ENCODE results near the gene CSNK2B.

CSNK2B gene

DNA sequence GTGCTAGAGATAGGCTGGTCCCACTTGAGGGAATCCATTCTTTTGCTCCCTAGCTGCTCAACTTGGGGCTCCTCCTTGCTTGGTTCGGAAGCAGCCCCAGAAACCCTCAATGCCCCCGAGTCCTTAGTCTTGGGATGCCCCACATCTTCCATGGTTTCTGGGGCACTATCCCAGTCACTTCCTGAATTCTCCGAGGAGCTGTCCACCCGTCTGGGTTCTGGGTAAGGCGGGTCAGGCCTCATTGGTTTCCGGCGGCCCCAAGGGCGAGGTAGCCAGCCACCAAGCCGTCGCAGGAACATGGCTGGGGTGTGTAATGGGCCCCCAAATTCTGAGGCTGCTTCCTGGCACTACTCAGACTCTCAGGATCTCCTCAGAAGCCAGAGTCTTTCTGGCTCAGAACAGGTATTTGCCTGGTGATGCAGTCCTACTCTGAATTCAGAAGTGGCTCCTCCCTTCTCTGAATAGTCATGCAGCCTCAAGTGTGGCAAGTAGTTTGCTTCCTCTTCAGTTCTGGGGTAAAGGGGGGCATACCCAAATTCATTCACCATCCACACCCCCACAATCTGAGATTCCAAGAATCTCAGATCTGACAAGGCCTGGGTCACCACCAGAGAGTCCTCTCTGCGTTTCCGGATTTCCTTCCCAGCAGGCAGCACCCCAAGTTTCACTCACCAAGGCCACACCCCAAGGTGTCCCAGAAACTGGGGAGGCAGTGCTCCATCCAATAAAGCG, 6.1 kb upstream of the CSNK2B start:
- peak overlapping the region; percentile 76 for H3K4me3 ChIP-seq (ENCODE audit: control insufficient read depth, low read depth, low read length)
- no peak for DNase-seq (ENCODE audit: low read depth)

DNA sequence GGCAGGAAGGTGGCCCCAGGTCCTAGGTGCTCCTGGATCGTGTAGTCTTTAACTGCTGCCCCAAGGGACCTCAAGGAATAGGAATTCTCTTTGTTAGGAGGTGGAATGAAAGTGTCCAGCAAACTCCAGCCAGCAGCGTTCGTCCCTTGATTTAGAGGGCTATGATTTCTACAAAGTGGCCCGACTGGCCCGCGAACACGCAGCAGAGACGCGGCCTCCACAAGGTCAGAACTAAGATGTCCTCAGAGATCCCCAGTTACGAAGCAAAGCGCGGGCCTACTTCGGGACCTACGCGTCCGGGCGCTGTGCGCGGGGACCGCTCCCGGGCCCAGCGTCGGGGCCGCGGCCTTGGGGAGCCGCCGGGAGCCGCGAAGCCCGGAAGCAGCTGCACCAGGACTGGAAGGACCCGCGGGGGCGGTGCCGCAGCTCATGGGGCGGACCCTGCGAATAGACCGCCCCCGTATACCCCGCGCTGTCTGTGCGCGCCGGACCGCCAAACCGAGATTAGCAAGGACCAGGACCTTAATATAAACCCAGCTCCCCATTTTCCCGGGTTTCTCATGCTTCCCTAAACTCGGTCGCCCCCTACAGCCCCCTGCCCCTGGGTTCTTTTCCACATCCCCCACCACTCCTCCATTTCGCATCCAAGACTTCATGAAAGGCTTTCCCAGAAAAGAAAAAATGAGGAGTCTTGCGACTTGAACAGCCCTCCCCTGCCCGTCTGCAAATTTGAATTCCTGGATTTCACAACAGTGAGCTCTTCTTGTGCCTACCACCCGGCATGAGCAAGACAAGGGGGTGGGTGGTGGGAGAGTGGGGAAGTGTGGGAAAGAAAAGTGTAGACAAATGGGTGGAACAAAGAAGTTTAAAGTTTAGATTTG, 5.3 kb upstream of the CSNK2B start, which contains the start of gene C6orf47:
TSS of gene C6orf47 (minus strand) at position 398 of the 881 bp plus-strand sequence. CDS start 831 bp downstream, outside the sequence.
- peak within 1 kb of the TSS; percentile 76 for H3K4me3 ChIP-seq (ENCODE audit: control insufficient read depth, low read depth, low read length)
- TF ChIP-seq, protein P1, sequence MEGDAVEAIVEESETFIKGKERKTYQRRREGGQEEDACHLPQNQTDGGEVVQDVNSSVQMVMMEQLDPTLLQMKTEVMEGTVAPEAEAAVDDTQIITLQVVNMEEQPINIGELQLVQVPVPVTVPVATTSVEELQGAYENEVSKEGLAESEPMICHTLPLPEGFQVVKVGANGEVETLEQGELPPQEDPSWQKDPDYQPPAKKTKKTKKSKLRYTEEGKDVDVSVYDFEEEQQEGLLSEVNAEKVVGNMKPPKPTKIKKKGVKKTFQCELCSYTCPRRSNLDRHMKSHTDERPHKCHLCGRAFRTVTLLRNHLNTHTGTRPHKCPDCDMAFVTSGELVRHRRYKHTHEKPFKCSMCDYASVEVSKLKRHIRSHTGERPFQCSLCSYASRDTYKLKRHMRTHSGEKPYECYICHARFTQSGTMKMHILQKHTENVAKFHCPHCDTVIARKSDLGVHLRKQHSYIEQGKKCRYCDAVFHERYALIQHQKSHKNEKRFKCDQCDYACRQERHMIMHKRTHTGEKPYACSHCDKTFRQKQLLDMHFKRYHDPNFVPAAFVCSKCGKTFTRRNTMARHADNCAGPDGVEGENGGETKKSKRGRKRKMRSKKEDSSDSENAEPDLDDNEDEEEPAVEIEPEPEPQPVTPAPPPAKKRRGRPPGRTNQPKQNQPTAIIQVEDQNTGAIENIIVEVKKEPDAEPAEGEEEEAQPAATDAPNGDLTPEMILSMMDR (IDR thresholded peaks at IDR 0.05; ENCODE audit: control insufficient read depth, insufficient read depth, low read depth, low read length, missing control alignments): no peak
- DNase-seq (ENCODE audit: low read depth): no peak

More for the DNA sequence above, 6.1 kb upstream of the CSNK2B start:
- TF ChIP-seq, protein P1 (IDR thresholded peaks at IDR 0.05; ENCODE audit: control insufficient read depth, insufficient read depth, low read depth, low read length, missing control alignments): no peak

DNA sequence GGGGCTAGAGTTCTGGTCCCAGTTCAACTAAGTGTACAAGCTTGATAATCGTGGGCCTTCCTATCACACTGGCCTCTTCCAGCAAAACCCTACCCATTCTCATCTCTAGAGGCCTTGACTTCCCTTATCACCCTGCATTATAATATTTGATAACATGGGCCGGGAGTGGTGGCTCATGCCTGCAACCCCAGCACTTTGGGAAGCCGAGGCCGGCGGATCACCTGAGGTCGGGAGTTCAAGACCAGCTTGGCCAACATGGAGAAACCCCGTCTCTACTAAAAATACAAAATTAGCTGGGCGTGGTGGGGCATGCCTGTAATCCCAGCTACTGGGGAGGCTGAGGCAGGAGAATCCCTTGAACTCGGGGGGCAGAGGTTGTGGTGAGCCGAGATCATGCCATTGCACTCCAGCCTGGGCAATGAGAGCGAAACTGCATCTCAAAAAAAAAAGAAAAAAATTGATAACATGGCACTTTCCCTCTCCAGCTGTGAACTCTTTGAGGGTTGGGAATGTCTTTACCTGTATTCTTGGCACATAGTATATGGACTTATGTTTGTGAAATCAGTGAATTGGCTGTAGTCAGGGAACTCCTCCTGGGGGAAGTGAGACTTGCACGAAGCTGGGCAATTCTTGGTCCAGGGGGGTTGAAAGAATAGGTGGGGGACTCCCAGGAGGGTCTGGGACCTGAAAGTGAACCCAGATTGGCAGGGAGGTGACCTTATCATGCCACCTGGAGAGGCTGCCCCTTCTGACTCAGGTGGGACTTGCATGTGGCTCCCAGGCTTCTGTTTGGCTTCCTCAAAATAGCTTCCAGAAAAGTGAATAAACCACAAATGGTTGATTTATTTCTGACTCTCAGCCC, 4.4 kb upstream of the CSNK2B start:
- TF ChIP-seq, protein P1 (IDR thresholded peaks at IDR 0.05; ENCODE audit: control insufficient read depth, insufficient read depth, low read depth, low read length, missing control alignments): no peak
- H3K4me3 ChIP-seq (ENCODE audit: control insufficient read depth, low read depth, low read length): peak overlapping the region; percentile 76; the same call in 1 of the 2 replicates
- DNase-seq (ENCODE audit: low read depth): no peak

DNA sequence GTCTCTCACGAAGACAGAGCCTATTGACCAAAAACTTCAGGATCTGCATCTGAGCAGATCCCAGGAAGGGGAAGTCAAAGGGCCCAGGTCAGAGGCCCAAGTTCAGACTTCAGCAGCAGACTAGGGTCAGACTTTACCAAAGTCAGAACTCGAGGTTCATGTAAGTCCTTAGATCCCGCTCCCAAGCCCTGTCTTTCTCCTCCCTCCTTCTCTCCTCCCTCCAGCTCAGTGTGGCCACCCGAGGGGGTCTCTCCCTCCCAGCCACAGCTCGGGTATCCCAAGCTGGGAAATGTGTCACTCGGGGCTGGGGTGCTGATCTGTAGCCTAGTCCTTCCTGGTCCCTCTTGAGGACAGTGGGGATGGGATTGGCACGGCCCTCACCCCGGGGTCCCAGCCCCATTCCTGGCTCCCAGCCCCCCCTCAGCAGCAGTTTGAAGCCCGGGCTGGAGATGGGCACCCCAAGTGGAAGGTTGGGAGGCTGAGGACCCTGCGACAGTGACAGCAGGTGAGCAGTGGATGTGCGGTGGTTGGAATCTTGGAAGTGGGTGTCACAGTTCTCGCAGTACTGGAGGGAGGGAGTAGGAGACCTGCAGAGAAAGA, 3.7 kb upstream of the CSNK2B start:
- no peak for DNase-seq (ENCODE audit: low read depth)
- TF ChIP-seq, protein P1 (IDR thresholded peaks at IDR 0.05; ENCODE audit: control insufficient read depth, insufficient read depth, low read depth, low read length, missing control alignments): no peak
- no peak overlapping the region for H3K4me3 ChIP-seq (ENCODE audit: control insufficient read depth, low read depth, low read length)

DNA sequence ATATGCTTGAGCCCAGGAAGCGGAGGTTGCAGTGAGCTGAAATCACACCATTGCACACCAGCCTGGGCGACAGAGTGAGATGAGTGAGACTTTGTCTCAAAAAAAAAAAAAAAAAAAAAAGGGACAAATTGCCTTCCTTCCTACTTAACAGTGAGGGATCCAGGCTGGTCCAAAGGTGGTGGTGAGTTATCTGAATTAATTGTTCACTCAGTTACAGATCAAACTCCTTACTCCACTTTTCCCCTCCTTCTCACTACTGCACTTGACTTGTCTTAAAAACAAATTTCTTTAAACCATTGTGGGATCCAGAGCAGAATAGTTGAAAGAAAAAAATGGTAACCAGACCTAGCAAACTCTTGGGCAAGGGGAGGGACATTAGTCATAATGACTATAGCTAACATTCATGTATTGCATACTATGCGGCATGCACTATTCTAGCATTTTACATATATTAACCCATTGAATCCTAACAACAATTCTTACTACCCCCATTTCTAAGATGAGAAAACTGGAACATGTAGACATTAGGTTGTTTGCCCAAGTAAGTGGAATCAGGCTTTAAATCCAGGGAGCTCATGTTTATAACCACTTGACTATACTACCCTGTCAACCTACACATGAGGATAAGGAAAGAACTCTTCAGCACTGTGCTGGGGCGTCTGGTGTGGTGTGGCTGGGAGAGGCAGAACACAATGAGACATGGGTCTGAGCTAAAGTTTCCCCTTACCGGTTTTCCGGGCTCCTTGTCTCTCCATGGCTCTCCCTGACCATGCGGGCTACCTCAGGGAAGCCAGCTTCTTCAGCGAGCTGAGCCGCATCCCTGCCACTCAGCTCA, 2.5 kb upstream of the CSNK2B start:
- TF ChIP-seq, protein P1 (IDR thresholded peaks at IDR 0.05; ENCODE audit: control insufficient read depth, insufficient read depth, low read depth, low read length, missing control alignments): no peak
- H3K4me3 ChIP-seq (ENCODE audit: control insufficient read depth, low read depth, low read length): peak overlapping the region; percentile 95
- no peak for DNase-seq (ENCODE audit: low read depth)

All from AG09309 (cell line).